ENCODE data around the gene TMEM51.

TMEM51 gene

DNA sequence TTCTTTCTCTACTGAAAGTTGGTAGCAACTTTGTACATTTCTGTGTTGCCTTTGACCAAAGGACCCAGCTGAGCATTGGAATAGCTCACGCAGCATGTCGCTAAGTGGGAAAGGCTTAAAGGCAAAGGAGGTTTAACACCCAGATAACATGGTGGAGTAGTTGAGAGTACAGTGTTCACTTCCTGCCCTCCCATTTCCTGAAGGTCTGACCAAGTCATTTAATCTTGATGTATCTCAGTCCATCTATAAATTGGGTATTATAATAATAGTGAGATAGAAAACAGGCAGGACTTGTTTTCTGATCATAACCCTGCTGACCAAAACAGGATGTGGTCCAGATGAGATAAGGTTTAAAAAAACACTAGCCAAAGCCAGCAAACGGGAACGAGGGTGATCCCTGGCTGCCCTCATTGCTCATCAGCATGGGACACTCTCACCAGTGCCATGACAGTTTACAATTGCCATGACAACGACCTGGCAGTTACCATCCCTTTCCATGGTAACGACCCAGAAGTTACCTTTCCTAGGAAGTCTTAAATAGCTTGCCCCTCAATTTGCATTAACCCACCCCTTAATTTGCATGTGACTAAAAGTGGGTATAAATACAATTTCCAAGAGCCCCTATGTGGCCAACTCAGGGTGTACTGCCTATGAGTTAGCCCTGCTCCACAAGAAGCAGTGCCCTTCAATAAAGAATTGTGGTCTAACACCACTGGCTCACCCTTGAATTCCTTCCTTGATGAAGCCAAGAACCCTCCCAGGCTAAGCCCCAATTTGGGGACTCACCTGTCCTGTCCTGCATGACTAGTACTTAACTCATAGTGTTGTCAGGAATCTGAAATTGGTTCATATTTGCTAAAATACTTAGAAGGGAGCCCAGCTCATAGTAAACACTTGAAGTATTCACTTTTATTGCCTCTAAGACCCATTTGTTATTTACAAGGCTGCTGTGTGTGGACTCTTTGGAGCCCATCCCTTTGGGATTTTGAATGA lies 65.0 kb downstream of the TMEM51 start:
- no peak for DNase-seq (ENCODE audit: low read depth)

DNA sequence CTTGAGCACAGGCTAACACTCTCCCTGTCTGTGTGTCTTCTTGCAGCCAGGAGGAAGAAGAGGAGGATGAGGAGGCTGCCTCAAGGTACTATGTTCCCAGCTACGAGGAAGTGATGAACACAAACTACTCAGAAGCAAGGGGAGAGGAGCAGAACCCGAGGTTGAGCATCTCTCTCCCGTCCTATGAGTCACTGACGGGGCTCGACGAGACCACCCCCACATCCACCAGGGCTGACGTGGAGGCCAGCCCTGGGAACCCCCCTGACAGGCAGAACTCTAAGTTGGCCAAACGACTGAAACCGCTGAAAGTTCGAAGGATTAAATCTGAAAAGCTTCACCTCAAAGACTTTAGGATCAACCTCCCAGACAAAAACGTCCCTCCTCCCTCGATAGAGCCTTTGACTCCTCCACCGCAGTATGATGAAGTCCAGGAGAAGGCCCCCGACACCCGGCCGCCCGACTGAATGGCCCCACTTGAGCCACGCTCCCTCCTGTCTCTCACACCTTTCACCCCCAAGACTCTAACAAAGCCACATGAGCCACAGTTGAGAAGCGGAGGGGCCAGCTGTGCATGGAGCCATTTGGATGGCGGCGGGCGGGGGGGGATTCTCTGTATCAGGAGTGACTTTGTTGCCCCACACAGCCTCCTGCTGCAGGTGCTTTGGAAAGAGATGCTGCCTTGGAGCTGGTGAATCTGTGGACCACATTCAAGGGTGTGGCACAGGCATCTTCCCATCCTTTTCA lies 65.9 kb downstream of the TMEM51 start:
- no peak for DNase-seq (ENCODE audit: low read depth)

DNA sequence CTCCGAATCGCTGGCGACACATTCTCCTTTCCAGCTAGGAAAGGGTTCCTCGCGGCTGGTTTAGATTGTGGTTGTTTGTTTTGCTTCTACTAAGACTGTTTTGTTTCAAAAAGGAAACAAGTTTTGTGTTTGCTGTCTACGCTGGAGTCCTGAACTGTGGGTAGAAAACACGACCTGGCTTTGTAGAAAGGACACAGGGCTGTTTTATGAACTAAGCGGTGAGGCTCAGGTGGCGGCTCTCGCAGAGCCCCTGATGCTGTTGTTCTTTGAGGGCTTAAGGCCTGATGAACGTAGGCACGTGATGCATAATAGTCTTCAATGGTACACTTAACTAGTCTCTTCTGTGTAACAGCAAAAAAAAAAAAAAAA lies 66.5 kb downstream of the TMEM51 start:
- DNase-seq (ENCODE audit: low read depth) = no peak

DNA sequence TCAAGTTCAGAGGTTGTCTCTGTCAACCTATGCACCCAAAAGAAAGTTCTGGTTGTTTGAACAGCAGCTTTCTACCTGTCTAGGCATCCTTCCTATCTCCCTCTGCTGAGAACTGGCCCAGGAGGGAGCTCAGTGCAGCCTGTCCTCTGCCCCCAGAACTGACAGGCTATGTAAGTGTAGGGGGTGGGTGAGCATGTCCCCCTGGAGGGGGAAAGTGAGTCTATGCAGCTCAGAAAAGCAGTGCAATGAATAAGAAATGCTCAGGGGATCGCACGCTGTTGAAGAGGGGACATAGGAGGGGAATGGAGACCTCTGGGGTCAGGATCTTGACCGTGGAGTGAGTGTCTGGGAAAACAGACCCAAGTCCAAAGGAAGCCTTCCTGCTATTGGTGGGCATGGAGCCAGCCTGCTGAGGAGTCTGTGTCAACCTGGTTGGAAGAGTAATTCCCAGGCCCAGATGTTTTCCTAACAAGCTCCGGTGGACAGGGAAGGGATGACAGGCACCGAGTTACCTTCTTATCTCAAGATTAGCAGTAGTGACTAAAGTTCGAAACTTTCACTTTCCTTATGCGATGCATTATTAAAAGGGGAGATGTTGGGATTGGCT lies 67.4 kb downstream of the TMEM51 start:
- no peak for DNase-seq (ENCODE audit: low read depth)

DNA sequence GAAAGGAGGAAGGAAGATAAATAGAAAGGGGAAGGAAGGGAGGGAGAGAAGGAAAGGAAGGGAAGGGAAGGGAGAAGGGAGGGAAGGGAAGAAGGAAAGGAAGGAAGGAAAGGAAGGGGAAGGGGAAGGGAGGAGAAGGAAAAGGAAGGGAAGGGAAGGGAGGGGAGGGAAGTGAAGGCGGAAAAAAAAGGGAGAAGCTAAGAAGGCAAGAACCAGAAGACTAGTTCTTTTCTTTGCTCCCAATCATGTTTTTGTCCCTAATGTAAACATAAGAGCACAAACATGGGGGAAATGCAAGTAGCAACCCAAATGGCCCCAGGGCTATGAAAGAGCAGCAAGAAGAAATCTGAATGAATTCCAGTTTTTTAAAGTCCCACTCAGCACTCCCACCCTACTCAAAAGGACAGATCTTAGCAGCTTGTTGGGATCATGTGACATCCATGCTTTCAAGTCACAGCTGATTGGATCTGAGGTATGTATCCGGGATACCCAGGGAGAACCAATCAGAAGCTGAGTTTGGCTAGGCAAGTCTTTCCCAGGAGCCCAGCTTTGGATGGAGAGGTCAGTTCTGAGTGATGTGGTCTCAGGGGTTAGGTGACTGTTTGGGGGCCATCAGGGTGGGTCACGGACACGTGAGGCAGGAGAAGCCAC lies 69.2 kb downstream of the TMEM51 start:
- DNase-seq (ENCODE audit: low read depth) = no peak

DNA sequence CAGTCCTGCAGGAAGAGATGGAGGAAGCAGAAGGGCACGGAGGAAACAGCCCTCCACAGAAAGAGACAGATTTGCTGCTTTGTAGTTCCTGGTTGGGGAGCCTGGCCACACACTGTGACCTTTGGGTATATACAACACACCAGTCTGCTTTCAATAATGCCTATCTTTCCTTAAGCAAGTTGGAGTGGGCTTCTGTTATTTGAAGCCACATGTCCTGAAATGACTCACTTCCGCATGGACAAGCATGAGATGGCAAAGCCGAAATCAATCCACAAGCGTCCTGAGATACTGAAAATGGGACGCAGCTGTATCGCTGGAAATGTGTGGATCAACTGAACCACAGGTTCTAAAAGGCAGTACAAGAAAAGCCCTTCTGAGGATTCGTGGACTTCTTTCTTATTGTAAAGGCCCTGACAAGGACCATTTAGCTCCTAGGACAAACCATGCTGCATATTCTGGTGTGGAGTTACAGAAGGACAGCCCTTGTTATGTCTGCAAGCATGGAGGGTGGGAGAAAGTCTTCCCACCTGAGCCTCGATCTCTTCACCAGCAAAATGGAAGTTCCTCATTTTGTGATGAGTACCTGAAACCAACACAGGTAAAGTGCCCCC lies 70.8 kb downstream of the TMEM51 start:
- no peak for DNase-seq (ENCODE audit: low read depth)

DNA sequence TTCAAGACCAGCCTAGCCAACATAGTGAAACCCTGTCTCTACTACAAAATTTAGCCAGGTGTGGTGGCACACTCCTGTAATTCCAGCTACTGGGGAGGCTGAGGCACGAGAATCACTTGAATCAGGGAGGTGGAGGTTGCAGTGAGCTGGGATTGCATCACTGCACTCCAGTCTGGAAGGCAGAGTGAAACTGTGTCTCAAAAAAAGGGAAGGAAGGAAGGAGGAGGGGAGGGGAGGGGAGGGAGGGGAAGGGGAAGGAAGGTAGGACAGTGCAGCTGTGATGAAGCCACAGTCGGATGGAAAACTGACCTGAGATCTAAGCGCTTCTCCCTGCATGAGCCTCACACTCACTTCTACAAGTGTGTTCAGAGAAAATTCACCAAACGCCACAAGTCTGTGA lies 71.4 kb downstream of the TMEM51 start:
- no peak for DNase-seq (ENCODE audit: low read depth)

DNA sequence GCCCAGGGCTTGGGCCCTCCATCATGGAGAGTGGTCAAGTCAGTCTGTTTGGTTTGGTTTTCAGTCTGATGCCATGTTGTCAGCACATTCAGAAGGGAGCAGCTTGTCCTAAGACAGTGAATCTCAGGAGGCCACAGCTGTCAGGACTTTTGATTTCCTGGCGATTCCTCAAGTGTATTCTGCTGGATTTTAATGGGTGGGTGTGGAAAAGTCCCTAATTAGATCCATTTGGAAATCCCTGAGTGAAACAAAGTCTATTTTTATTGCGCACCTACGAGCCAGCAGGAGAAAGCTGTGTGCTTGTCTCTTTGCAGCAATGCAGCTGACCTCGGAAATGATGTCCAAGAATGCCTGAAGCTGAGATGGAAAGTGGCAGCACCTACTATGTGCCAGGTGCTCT lies 71.9 kb downstream of the TMEM51 start:
- DNase-seq (ENCODE audit: low read depth) = no peak

DNA sequence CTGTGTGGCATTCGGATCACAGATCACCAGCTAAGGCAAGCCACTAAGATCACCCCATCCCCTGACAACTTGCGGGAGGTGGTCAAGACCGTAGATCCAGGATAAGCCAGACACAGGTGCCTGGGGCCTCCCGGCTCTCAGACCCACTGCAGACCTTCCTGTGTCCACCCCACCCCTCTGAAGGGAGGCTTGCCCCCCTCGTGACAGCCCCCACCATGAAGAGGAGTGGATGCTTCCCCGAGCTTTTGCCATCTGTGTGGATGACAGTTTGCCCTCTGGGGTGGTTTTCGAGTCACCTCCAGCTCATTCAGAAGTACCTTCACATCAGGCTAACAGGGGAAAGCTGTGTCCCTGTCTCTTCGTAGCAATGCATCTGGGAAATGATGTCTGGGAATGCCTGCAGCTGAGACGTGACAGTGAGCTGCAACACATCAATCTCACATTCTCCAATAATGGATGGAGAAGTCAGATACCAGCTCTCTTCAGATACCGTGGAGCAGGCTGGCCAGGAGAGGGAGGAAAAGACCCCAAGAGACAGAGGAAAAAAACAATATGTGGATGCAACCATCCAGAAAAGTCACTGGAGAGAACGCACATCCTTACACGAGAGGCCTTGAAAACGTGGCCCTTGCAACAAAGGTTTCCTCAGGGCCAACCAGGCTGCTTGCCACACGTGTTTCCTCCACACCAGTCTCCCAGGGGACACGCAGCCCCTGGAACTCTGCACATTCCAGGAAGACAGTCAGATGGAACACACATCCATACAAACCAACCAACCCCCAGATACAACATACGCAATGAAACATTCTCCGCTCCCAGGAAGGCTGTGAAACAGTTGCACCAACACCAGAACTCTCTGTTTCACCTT lies 73.1 kb downstream of the TMEM51 start:
- DNase-seq (ENCODE audit: low read depth) = no peak

DNA sequence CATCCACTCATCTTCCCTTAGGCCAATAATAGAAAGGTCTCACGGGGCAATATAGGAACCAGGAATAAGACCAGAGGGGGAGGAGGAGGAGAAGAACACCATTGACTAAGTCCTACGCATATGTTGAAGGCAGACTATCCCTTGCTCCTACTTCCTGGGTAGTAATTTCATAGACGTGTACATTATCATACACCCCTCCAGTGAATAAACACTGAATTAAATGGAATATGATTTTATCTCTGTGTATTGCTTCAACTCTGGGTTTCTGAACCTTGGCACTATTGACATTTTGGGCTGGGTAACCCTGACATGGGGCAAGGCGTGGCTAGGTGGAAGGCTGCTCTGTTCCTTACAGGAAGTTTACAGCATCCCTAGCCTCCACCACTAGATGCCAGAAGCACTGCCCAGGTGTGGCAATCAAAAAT lies 76.2 kb downstream of the TMEM51 start:
- DNase-seq (ENCODE audit: low read depth) = no peak

DNA sequence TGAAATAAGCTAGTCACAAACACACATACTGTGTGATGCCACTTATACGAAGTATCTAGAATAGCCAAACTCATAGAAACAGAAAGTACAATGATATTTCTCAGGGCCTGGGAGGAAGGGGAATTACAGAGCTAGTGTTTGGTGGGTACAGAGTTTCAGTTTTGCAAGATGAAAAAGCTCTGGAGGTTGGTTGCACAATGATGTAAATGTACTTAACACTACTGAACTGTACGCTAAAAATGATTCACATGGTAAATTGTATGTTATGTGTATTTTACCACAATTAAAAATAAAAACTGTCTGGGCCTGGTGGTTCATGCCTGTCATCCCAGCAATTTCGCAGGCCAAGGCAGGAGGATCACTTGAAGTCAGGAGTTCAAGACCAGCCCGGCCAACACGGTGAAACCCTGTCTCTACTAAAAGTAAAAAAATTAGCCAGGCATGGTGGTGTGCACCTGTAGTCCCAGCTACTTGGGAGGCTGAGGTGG lies 78.2 kb downstream of the TMEM51 start:
- no peak for DNase-seq (ENCODE audit: low read depth)

DNA sequence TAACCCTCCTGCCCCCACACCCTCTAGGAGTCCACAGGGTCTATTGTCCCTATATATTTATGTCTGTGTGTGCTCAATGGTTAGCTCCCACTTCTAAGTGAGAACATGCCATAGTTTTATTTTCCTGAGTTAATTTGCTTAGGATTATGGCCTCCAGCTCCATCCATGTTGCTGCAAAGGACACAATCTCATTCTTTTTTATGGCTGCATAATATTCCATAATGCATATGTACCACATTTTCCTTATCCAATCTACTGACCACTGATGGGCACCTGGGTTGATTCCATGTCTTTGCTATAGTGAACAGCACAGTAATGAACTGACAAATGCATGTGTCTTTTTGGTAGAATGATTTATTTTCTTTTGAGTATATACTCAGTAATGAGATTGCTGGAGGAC lies 80.1 kb downstream of the TMEM51 start:
- DNase-seq (ENCODE audit: low read depth) = no peak

DNA sequence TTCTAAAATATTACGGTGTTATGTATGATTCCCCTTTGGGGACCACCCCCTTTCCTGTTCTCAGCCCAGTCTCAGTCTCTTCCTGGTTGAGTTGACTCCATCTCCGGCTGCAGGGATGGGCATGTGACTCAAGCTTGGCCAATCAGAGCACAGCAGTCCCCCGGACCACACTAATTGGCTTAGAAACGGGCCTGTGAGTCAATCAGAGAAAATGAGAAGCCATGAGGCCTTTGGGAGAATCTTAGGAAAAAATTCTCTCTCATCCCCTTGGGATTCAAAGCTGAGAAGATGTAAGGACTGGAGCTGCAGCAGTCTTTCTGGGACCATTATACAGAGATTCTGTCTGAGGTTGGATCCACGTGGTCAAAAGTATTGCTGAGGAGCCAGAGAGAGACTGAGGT lies 82.8 kb downstream of the TMEM51 start:
- DNase-seq (ENCODE audit: low read depth) = no peak

DNA sequence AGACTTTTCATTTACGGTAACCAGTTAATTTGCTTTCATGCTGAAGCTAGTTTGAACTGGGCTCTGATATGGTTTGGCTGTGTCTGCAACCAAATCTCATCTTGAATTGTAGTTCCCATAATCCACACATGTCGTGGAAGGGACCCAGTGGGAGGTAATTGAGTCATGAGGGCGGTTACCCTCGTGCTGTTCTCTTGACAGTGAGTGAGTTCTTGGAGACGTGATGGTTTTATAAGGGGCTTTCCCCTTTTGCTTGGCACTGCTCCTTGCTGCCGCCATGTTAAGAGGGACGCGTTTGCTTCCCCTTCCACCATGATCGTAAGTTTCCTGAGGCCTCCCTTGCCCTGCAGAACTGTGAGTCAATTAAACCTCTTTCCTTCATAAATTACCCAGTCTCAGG lies 83.2 kb downstream of the TMEM51 start:
- no peak for DNase-seq (ENCODE audit: low read depth)

DNA sequence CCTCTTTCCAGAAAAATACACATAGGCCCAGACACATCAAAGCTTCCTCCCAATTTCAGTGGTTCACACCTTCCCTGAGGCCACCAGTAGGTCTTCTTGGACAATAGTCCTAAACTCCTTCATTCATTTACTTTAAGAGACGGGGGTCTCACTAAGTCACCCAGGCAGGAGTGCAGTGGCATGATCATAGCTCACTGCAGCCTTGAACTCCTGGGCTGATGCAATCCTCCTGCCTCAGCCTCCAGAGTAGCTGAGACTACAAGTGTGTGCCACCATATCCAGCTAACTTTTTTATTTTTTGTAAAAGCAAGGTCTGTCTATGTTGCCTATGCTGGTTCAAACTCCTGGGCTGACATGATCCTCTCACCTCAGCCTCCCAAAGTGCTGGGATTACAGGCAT lies 85.2 kb downstream of the TMEM51 start:
- no peak for DNase-seq (ENCODE audit: low read depth)

DNA sequence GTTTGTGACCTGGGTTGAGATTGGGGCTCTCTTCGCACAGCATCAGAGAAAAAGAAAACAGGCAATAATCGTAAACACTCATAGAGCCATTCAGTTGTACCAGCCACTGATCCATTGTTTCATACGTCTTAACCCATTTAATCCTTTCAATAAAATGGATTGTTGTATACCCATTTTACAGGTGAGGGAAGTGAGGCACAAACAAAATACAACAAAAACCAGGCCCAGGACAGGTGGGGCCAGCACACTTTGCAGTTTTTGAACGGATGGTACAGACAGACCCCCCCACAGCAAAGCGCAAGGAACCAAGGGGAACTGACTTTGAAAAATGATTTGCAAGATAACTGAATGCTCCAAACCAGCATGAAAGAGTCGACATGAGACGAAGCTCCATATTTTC lies 89.2 kb downstream of the TMEM51 start:
- DNase-seq (ENCODE audit: low read depth) = no peak

DNA sequence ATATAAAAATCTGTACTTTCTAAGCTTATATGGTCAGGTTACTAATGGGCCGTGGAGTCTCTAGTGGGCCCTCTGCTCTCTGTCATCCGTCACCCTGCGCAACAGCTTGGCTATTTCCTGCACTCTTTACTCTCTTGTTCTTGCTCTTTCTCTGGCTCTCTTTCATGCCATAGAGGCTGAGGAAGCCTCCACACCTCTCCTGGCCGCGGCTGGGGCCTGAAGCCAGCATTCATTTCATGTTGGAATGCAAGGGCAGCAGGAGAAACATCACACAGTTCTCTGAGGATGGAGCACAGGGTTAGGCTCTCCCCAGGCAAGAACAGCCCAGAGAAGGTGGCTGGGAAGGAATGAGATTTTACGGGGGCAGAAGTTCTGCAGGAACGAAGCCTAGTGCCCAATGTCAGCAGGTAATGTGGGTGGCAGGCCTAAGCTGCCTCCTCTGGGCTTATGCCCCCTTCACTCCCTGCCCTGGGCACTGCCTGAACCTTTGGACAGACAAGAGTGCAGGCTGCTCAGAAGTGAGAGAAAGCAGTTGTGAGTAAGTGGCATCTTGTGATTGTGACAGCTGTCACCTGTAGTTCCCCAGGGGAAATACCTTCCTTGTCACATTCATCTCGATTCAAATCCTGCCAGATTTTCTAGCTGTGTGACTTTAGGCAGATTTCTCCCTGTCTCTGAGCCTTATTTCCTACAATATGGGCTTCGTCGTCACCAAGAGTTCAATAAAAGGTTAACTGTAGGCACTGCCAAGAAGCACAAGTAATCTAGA lies 89.9 kb downstream of the TMEM51 start:
- no peak for DNase-seq (ENCODE audit: low read depth)

DNA sequence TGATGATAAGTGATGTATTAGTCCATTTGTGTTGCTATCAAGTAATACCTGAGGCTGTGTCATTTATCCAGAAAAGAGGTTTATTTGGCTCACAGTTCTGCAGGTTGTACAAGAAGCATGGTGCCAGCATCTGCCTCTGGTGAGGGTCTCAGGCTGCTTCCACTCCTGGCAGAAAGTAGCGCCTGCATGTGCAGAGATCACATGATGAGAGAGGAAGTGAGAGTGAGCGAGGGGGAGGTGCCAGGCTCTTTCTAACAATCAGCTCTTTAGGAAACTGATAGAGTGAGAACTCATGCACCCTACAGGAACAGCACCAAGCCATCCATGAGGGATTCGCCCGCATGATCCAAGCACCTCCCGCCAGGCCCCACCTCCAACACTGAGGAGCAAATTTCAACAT lies 91.3 kb downstream of the TMEM51 start:
- DNase-seq (ENCODE audit: low read depth) = no peak

DNA sequence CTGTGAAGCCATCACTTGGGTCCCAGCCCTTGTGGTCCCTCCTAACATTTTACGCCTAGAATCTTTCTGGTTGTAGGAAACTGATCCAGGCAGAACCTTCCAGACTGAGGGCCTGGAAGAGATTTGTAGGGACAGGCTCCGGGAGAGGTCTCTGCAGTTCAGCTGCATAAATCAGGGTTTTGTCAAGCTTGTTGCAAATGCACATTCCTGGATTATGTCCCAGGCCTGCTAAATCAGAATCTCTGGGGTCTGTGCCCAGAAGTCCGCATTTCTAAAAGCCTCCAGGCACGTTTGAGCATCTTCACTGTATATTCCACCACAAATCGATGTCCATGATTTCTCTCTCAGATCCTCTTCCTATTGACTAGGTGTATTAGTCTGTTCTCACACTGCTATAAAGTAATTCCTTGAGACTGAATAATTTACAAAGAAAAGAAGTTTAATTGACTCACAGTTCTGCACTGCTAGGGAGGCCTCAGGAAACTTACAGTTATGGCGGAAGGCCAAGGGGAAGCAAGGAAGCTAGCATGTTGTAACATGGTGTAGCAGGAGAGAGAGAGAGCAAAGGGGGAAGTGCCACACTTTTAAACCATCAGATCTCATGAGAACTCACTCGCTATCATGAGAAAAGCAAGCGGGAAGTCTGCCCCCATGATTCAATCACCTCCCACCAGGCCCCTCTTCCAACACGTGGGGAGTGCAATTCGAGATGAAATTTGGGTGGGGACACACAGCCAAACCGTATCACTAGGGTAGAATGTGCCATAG lies 92.2 kb downstream of the TMEM51 start:
- peak; percentile 54 for DNase-seq (ENCODE audit: low read depth)

Measured in GM04504 (cell line).